ENCODE data around the gene ADAMTSL1. TPM values are rescaled to one million over a fixed set of nuclear protein-coding genes. Genes with fewer than 3 reads are reported as not detected.

The ADAMTSL1 gene
- total and polyA plus RNA-seq, 4 donors = 0.31 to 3.4 (median 1.9) TPM

- no peaks in the 10 kb centered on the region for H3K36me3 ChIP-seq (ENCODE audit: control insufficient read depth in 4 of 4, insufficient read depth in 3 of 4, low read depth in 1 of 4, low read length in 3 of 4)
- H3K9me3 ChIP-seq (ENCODE audit: control insufficient read depth in 4 of 4, low read length in 3 of 4) = no peaks in the 10 kb centered on the region
- WGBS = 84% methylated on average over 1 of the region's 1 CpG
- no peak overlapping the region for H3K27ac ChIP-seq (ENCODE audit: low read depth in 1 of 2, low read length in 2 of 2)
- TF ChIP-seq CTCF (IDR thresholded peaks at IDR 0.05; ENCODE audit: low read depth, low read length, missing input control) (no peak), RAD21 (IDR thresholded peaks at IDR 0.05) (no peak), FOXA2 (IDR thresholded peaks at IDR 0.05) (no peak), REST (IDR thresholded peaks at IDR 0.05) (no peak), JUND (IDR thresholded peaks at IDR 0.05) (no peak), EGR1 (IDR thresholded peaks at IDR 0.05; ENCODE audit: low read depth in 2 of 2) (no peak), GABPA (IDR thresholded peaks at IDR 0.05 in 1 of 2, conservative IDR thresholded peaks at IDR 0.05 in 1 of 2) (no peak), HNF4G (IDR thresholded peaks at IDR 0.05) (no peak), HNF4A (conservative IDR thresholded peaks at IDR 0.05) (no peak), SP1 (IDR thresholded peaks at IDR 0.05) (no peak), RXRA (IDR thresholded peaks at IDR 0.05) (no peak), YY1 (IDR thresholded peaks at IDR 0.05) (no peak), MAX (IDR thresholded peaks at IDR 0.05) (no peak), FOXA1 (IDR thresholded peaks at IDR 0.05) (no peak), NR2F2 (IDR thresholded peaks at IDR 0.05) (no peak)
- TF ChIP-seq, protein P1, sequence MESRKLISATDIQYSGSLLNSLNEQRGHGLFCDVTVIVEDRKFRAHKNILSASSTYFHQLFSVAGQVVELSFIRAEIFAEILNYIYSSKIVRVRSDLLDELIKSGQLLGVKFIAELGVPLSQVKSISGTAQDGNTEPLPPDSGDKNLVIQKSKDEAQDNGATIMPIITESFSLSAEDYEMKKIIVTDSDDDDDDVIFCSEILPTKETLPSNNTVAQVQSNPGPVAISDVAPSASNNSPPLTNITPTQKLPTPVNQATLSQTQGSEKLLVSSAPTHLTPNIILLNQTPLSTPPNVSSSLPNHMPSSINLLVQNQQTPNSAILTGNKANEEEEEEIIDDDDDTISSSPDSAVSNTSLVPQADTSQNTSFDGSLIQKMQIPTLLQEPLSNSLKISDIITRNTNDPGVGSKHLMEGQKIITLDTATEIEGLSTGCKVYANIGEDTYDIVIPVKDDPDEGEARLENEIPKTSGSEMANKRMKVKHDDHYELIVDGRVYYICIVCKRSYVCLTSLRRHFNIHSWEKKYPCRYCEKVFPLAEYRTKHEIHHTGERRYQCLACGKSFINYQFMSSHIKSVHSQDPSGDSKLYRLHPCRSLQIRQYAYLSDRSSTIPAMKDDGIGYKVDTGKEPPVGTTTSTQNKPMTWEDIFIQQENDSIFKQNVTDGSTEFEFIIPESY (IDR thresholded peaks at IDR 0.05) = no peak
- TF ChIP-seq, protein P2, sequence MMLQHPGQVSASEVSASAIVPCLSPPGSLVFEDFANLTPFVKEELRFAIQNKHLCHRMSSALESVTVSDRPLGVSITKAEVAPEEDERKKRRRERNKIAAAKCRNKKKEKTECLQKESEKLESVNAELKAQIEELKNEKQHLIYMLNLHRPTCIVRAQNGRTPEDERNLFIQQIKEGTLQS (IDR thresholded peaks at IDR 0.05) = no peak
- no peak for DNase-seq (ENCODE audit: low spot score)
- H3K9ac ChIP-seq (ENCODE audit: low read depth in 1 of 2, low read length in 2 of 2) = no peak overlapping the region
- no peaks in the 10 kb centered on the region for H3K4me1 ChIP-seq (ENCODE audit: control insufficient read depth in 4 of 4, insufficient read depth in 4 of 4, low read length in 3 of 4)
- H3K4me3 ChIP-seq (ENCODE audit: low read depth in 1 of 3, low read length in 3 of 3) = no peak overlapping the region
- H3K27me3 ChIP-seq (ENCODE audit: control insufficient read depth in 4 of 4, insufficient read depth in 4 of 4, low read length in 3 of 4) = no peaks in the 10 kb centered on the region
Measured at GRCh38 chr9:18660001-18660400, 186.0 kb downstream of the ADAMTSL1 start.

GRCh38 chr9:18662320-18662719 lies 188.4 kb downstream of the ADAMTSL1 start:
- no peak overlapping the region for H3K4me3 ChIP-seq (ENCODE audit: low read depth in 1 of 3, low read length in 3 of 3)
- 89% methylated on average over 3 of the region's 3 CpGs for WGBS
- no peaks in the 10 kb centered on the region for H3K27me3 ChIP-seq (ENCODE audit: control insufficient read depth in 4 of 4, insufficient read depth in 4 of 4, low read length in 3 of 4)
- H3K9ac ChIP-seq (ENCODE audit: low read depth in 1 of 2, low read length in 2 of 2) = no peak overlapping the region
- no peak overlapping the region for H3K27ac ChIP-seq (ENCODE audit: low read depth in 1 of 2, low read length in 2 of 2)
- no peak for DNase-seq (ENCODE audit: low spot score)
- H3K4me1 ChIP-seq (ENCODE audit: control insufficient read depth in 4 of 4, insufficient read depth in 4 of 4, low read length in 3 of 4) = no peaks in the 10 kb centered on the region
- no peaks in the 10 kb centered on the region for H3K9me3 ChIP-seq (ENCODE audit: control insufficient read depth in 4 of 4, low read length in 3 of 4)
- no peaks in the 10 kb centered on the region for H3K36me3 ChIP-seq (ENCODE audit: control insufficient read depth in 4 of 4, insufficient read depth in 3 of 4, low read depth in 1 of 4, low read length in 3 of 4)
- no peak for TF ChIP-seq FOXA2 (IDR thresholded peaks at IDR 0.05)
- TF ChIP-seq JUND (IDR thresholded peaks at IDR 0.05) = no peak
- no peak for TF ChIP-seq EGR1 (IDR thresholded peaks at IDR 0.05; ENCODE audit: low read depth in 2 of 2)
- TF ChIP-seq RAD21 (IDR thresholded peaks at IDR 0.05) = no peak
- TF ChIP-seq, protein P2 (IDR thresholded peaks at IDR 0.05) = no peak
- no peak for TF ChIP-seq SP1 (IDR thresholded peaks at IDR 0.05)
- no peak for TF ChIP-seq YY1 (IDR thresholded peaks at IDR 0.05)
- no peak for TF ChIP-seq HNF4G (IDR thresholded peaks at IDR 0.05)
- no peak for TF ChIP-seq FOXA1 (IDR thresholded peaks at IDR 0.05)
- no peak for TF ChIP-seq REST (IDR thresholded peaks at IDR 0.05)
- TF ChIP-seq RXRA (IDR thresholded peaks at IDR 0.05) = no peak
- no peak for TF ChIP-seq TAF1 (conservative IDR thresholded peaks at IDR 0.05)
- TF ChIP-seq MAX (IDR thresholded peaks at IDR 0.05) = no peak
- no peak for TF ChIP-seq HNF4A (conservative IDR thresholded peaks at IDR 0.05)
- TF ChIP-seq GABPA (IDR thresholded peaks at IDR 0.05 in 1 of 2, conservative IDR thresholded peaks at IDR 0.05 in 1 of 2) = no peak
- TF ChIP-seq NR2F2 (IDR thresholded peaks at IDR 0.05) = no peak
